ENCODE data around the gene EPG5. TPM values are rescaled to one million over a fixed set of nuclear protein-coding genes. Genes with fewer than 3 reads are reported as not detected.
A peak's percentile ranks its signal among the peaks of the same experiment; 100 is the strongest.

The EPG5 gene
- total and polyA plus RNA-seq, 2 of the 4 experiments (the other 2 are of a cell fraction), result 37.3 to 114 TPM

DNA sequence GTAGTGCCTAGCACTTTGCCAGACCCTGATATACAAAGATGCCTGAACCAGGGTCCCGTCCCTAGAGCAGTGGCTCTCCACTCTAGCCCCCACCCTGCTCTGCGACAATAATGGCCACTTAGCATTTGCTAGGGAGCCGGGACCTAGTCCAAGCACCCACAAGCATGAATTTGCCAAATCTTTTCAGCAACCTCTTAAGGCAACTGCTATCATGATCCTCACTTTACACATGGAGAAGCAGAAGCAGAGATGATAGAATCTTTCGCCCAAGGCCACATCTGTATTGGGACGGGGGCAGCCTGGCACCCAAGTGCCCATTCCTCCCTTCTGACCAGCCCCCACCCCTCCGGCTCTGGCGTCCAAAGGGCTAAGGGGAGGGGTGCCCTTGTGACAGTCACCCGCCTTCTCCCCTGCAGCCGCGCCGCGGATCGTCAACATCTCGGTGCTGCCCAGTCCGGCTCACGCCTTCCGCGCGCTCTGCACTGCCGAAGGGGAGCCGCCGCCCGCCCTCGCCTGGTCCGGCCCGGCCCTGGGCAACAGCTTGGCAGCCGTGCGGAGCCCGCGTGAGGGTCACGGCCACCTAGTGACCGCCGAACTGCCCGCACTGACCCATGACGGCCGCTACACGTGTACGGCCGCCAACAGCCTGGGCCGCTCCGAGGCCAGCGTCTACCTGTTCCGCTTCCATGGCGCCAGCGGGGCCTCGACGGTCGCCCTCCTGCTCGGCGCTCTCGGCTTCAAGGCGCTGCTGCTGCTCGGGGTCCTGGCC is 128.6 kb downstream of the EPG5 start:
- no peak for ATAC-seq (ENCODE audit: low read depth)
- no peak overlapping the region for H3K23ac ChIP-seq (ENCODE audit: low read depth, low read length)
- H3K79me1 ChIP-seq (ENCODE audit: low read depth in 1 of 2, low read length in 2 of 2), result peaks cover 0 to 4% of the 10 kb centered on the region in 2 experiments; a peak in 1 of 4 replicates
- ChIA-PET POLR2A (ENCODE audit: unreplicated experiment) (no interaction called here), CTCF (no interaction called here)
- in situ Hi-C loops (cut with MboI; ENCODE audit: low sequenced_read_pairs) (loop anchor here (5.0 kb wide), 1 partner anchor 146 kb away; no protein-coding TSS in a partner anchor), dilution Hi-C loops (cut with HindIII; ENCODE audit: low sequenced_read_pairs, unreplicated experiment) (no loop called here), intact Hi-C loops (cut with micrococcal nuclease) (loop anchor here (1.0 to 2.0 kb wide), 3 partner anchors 42 to 147 kb away; no protein-coding TSS in a partner anchor)
- peak overlapping the region; percentile 59 for H3K4ac ChIP-seq (ENCODE audit: low read depth, low read length)
- H3K4me3 ChIP-seq (ENCODE audit: insufficient read depth, low read depth, low read length), result no peak overlapping the region
- TF ChIP-seq RCOR1 (IDR thresholded peaks at IDR 0.05; ENCODE audit: insufficient replicate concordance, low read length), result no peak
- TF ChIP-seq MAFK (IDR thresholded peaks at IDR 0.05; ENCODE audit: low read depth, low read length), result no peak
- TF ChIP-seq RFX5 (IDR thresholded peaks at IDR 0.05; ENCODE audit: low read depth, low read length), result no peak
- TF ChIP-seq NFE2L2 (IDR thresholded peaks at IDR 0.05; ENCODE audit: low read depth, low read length), result no peak
- no peak for TF ChIP-seq CHD1 (IDR thresholded peaks at IDR 0.05; ENCODE audit: low read depth, low read length)
- TF ChIP-seq MAZ (IDR thresholded peaks at IDR 0.05; ENCODE audit: borderline replicate concordance, low read depth, low read length), result no peak
- no peak for TF ChIP-seq SMC3 (IDR thresholded peaks at IDR 0.05; ENCODE audit: low read depth, low read length)
- TF ChIP-seq, protein P1, sequence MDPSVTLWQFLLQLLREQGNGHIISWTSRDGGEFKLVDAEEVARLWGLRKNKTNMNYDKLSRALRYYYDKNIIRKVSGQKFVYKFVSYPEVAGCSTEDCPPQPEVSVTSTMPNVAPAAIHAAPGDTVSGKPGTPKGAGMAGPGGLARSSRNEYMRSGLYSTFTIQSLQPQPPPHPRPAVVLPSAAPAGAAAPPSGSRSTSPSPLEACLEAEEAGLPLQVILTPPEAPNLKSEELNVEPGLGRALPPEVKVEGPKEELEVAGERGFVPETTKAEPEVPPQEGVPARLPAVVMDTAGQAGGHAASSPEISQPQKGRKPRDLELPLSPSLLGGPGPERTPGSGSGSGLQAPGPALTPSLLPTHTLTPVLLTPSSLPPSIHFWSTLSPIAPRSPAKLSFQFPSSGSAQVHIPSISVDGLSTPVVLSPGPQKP (IDR thresholded peaks at IDR 0.05; ENCODE audit: borderline replicate concordance, low read depth, low read length), result no peak
- TF ChIP-seq MXI1 (IDR thresholded peaks at IDR 0.05; ENCODE audit: borderline replicate concordance, low read depth, low read length), result no peak
- TF ChIP-seq POLR2A (IDR thresholded peaks at IDR 0.05; ENCODE audit: low read depth, low read length), result no peak
- no peak for TF ChIP-seq CEBPB (IDR thresholded peaks at IDR 0.05; ENCODE audit: low read depth, low read length)
- TF ChIP-seq, protein P2, sequence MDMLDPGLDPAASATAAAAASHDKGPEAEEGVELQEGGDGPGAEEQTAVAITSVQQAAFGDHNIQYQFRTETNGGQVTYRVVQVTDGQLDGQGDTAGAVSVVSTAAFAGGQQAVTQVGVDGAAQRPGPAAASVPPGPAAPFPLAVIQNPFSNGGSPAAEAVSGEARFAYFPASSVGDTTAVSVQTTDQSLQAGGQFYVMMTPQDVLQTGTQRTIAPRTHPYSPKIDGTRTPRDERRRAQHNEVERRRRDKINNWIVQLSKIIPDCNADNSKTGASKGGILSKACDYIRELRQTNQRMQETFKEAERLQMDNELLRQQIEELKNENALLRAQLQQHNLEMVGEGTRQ (IDR thresholded peaks at IDR 0.05; ENCODE audit: low read depth, low read length), result no peak
- TF ChIP-seq FOS (IDR thresholded peaks at IDR 0.05; ENCODE audit: low read depth, low read length), result no peak
- no peak for TF ChIP-seq RAD21 (IDR thresholded peaks at IDR 0.05; ENCODE audit: low read length)
- no peak for TF ChIP-seq BHLHE40 (IDR thresholded peaks at IDR 0.05; ENCODE audit: low read depth, low read length)
- H4K5ac ChIP-seq (ENCODE audit: low read depth, low read length), result peak overlapping the region; percentile 53; the same call in 1 of the 2 replicates
- no peak for DNase-seq
- peak overlapping the region; percentile 84 for H2AK5ac ChIP-seq (ENCODE audit: low read depth, low read length)
- H2BK120ac ChIP-seq (ENCODE audit: low read depth, low read length), result peak overlapping the region; percentile 95
- 65% methylated on average over 22 of the region's 53 CpGs; no CpG with 5 or more reads in 1 of the 2 experiments for WGBS, 2 experiments (ENCODE audit: extremely low coverage in 2 of 2, insufficient read length in 1 of 2)
- no peak overlapping the region for H3K14ac ChIP-seq (replicated peaks; ENCODE audit: low read depth, low read length)
- no peaks in the 10 kb centered on the region for H3K9me3 ChIP-seq (ENCODE audit: control insufficient read depth, insufficient read depth, low read length)
- H3K56ac ChIP-seq (ENCODE audit: extremely low read depth, insufficient read depth, low read length), result no peak overlapping the region
- no peak overlapping the region; the same call in 2 of the 3 replicates for H2BK15ac ChIP-seq (ENCODE audit: low read depth, low read length)
- no peak overlapping the region for H3K9ac ChIP-seq (ENCODE audit: low read depth, low read length)
- peak overlapping the region; percentile 10 for H3K18ac ChIP-seq (ENCODE audit: low read depth, low read length)
- no peak overlapping the region for H3K4me2 ChIP-seq (ENCODE audit: low read depth, low read length)
- no peaks in the 10 kb centered on the region for H3K27me3 ChIP-seq (ENCODE audit: control insufficient read depth, insufficient read depth, low read length)
- H4K20me1 ChIP-seq (ENCODE audit: insufficient read depth, low read length), result no peaks in the 10 kb centered on the region
- H2BK20ac ChIP-seq (ENCODE audit: low read depth, low read length), result peak overlapping the region; percentile 13
- peak overlapping the region in 1 of 2 experiments; percentile 26; a peak in 1 of 4 replicates for H4K8ac ChIP-seq (ENCODE audit: low read depth in 2 of 2, low read length in 2 of 2)
- H2AK9ac ChIP-seq (replicated peaks; ENCODE audit: low read depth, low read length, poor library complexity), result peak overlapping the region; percentile 47
- BruUV-seq (replicated peaks), result no TSS peak
- peaks cover 10% of the 10 kb centered on the region for H3K4me1 ChIP-seq (ENCODE audit: control insufficient read depth, insufficient read depth, low read length)
- peak overlapping the region; percentile 54 for H4K91ac ChIP-seq (ENCODE audit: insufficient read depth, low read depth, low read length)
- H2AFZ ChIP-seq (replicated peaks; ENCODE audit: low read length, poor library complexity), result no peak overlapping the region
- no peaks in the 10 kb centered on the region for H3K36me3 ChIP-seq (ENCODE audit: control insufficient read depth, insufficient read depth, low read length)
- H2BK5ac ChIP-seq (ENCODE audit: low read depth, low read length, poor library complexity, severe bottlenecking), result no peak overlapping the region
- peaks cover 23% of the 10 kb centered on the region for H3K9me1 ChIP-seq (ENCODE audit: insufficient read depth, low read length)
- no peak overlapping the region for H3K27ac ChIP-seq (ENCODE audit: insufficient read depth, low read length)

All from IMR-90 (cell line).